GM12892 (cell line): ENCODE results near the gene GUCY2D.

Experiments
- DNase-seq: peaks from one replicate; pipeline ENCODE4 v3.0.0; 2011; ENCODE audit not compliant: insufficient read length
- FAIRE-seq: peaks from 2 replicates; lab custom pipeline; 2011; peaks lifted over from hg19 to GRCh38; lab: Jason Lieb, UNC
- POLR2A ChIP-seq: IDR thresholded peaks from 2 replicates; pipeline ENCODE4 v1.6.1; 2011; ENCODE audit warnings: low read depth, low read length, control low read depth
- POLR2AphosphoS5 ChIP-seq: IDR thresholded peaks from 2 replicates; pipeline ENCODE4 v1.6.1; 2011; ENCODE audit warnings: low read depth, low read length, control low read depth
- TAF1 ChIP-seq: IDR thresholded peaks from 2 replicates; pipeline ENCODE4 v1.6.1; 2011; ENCODE audit warnings: low read depth, mild to moderate bottlenecking, control low read depth, low read length, borderline replicate concordance

The GUCY2D gene

DNA sequence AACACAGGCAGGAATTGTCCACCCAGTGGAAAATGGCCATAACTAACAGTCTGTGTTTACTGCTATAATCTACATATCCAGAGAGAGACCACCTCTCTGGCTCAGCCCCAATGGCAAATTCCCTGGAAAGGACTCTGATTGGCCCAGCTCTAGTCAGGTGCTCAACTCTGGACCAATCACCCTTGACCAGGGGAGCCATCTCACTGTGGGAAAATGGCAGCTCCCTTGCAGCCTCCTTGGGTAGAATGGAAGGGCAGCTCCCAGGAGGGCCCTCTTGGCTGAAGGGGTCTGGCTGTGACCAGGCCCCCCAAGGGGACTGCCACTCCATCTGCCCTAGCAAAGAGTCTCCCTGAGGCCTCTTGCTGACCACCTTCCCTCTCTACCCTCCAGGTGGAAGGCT, 39.6 kb downstream of the GUCY2D start:
- no peak for TF ChIP-seq TAF1
- no peak for TF ChIP-seq POLR2AphosphoS5
- no peak for TF ChIP-seq POLR2A
- no peak for FAIRE-seq
- no peak for DNase-seq

DNA sequence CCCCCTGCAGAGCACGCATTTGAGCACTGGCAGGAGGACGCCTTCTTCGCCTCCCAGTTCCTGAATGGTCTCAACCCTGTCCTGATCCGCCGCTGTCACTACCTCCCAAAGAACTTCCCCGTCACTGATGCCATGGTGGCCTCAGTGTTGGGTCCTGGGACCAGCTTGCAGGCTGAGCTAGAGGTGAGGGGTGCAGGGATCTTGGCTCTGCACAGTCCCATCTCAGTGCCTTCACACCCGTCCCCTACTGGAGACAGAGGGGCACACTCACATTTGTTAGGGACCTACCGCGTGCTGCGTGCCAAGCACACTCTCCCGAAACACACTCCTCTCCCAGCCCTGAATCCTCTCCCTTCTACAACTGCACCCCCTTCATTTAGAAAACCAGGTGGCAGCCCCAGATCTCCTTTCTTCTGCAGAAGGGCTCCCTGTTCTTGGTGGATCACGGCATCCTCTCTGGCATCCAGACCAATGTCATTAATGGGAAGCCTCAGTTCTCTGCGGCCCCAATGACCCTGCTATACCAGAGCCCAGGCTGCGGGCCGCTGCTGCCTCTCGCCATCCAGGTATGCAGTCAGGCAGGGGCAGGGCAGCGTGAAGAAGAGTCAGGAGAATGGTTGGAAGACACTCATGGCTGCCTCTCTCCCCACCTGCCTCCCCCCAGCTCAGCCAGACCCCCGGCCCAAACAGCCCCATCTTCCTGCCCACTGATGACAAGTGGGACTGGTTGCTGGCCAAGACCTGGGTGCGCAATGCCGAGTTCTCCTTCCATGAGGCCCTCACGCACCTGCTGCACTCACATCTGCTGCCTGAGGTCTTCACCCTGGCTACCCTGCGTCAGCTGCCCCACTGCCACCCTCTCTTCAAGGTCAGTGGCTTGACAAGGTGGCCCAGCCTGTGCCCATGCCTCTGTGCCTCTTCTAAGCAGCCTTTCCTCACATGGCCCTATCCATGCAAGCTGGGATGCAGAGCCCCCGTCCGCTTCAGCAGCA, 42.7 kb downstream of the GUCY2D start:
- TF ChIP-seq TAF1: no peak
- no peak for TF ChIP-seq POLR2A
- no peak for TF ChIP-seq POLR2AphosphoS5
- no peak for DNase-seq
- FAIRE-seq: no peak

DNA sequence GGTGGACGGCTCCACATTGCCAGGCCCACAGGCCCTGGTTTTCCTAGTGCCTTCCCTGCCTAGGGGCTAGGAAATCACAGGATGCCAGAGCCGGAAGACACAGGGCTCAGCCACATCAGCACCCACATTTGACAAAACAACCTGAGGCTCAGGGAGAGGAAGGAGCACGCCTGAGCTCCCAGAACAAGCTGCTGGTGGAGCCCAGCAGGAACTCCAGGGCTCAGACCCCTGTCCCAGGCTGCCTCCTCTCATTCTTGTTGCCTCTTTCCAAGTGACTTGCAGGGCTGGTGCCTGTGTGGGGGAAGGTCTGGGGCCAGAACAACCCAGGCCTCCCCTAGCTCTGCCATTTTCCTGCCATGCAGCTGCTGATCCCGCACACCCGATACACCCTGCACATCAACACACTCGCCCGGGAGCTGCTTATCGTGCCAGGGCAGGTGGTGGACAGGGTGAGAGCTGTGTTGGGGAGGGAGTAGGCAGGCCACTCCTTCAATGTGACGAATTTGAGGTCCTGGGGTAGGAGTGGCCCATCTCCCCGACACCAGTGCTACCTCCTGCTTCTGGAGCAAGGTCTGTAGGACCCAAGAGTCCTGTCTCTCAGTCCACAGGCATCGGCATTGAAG, 44.0 kb downstream of the GUCY2D start:
- FAIRE-seq: no peak
- no peak for DNase-seq
- no peak for TF ChIP-seq POLR2A
- no peak for TF ChIP-seq POLR2AphosphoS5
- TF ChIP-seq TAF1: no peak

DNA sequence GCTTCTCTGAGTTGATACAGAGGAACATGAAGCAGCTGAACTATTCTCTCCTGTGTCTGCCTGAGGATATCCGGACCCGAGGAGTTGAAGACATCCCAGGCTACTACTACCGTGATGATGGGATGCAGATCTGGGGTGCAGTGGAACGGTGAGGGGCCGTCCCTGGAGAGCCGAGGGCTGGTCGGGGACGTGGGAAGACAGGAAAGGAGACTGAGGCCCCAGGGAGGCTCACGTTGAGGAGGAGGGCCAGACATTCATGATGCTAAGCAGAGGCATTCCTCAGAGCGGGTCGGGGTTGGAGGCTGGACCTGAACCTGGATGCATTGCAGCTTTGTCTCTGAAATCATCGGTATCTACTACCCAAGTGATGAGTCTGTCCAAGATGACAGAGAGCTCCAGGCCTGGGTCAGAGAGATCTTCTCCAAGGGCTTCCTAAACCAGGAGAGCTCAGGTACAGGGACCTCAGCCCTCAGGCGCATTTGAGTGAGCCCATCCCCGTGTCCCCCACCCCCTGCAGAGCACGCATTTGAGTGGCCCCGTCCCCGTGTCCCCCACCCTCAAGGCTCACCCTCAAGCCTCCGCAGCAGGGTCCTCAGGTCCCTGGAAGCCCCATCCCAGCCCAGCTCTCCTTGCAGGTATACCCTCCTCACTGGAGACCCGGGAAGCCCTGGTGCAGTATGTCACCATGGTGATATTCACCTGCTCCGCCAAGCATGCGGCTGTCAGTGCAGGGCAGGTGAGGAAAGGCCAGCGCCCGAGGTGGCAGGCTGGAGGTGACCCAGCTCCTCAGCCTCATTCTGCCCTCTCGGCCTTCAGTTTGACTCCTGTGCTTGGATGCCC, 44.7 kb downstream of the GUCY2D start:
- no peak for TF ChIP-seq TAF1
- TF ChIP-seq POLR2A: no peak
- no peak for TF ChIP-seq POLR2AphosphoS5
- DNase-seq (no peak), FAIRE-seq (no peak)

DNA sequence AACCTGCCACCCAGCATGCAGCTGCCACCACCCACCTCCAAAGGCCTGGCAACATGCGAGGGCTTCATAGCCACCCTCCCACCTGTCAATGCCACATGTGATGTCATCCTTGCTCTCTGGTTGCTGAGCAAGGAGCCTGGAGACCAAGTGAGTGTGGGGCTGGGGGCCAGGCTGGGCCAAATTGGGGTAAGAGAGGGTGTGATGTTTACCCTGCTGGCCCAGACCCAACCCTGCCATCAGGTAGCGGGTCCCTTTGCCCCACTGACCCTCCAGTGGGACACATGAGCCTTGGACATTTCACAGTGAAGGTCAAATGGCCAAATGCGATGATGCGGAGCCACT, 45.3 kb downstream of the GUCY2D start:
- DNase-seq: no peak
- no peak for FAIRE-seq
- no peak for TF ChIP-seq POLR2A
- no peak for TF ChIP-seq POLR2AphosphoS5
- no peak for TF ChIP-seq TAF1

DNA sequence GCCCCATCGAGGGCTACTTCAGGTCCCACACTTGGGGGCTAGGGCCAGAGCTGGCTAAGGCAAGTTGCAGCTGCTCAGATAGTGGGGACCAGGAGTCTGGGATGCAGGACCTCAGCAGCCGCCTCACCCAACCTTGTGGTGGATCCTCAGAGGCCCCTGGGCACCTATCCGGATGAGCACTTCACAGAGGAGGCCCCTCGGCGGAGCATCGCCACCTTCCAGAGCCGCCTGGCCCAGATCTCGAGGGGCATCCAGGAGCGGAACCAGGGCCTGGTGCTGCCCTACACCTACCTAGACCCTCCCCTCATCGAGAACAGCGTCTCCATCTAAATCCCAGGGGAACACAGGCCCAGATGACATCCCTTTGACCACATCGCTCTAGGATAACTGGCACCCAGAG, 45.8 kb downstream of the GUCY2D start:
- no peak for DNase-seq
- FAIRE-seq: no peak
- TF ChIP-seq POLR2AphosphoS5 (no peak), POLR2A (no peak), TAF1 (no peak)

DNA sequence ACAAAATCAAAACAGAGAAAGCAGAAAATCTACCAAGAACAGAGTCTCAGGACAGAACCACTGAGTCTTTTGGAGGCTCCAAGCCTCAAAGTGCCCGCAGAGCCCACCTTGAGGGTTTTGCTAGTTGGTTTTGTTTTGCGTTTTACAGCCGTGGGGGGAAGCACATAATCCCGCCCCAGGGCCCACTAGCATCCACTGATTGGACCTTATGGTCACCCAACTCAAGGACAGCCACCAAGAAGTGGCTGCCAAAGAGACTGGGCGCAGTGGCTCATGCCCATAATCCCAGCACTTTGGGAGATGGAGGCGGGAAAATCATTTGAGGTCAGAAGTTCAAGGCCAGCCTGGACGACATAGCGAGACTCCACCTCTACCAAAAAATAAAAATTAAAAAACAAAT, 46.3 kb downstream of the GUCY2D start:
- no peak for TF ChIP-seq TAF1
- TF ChIP-seq POLR2AphosphoS5: no peak
- no peak for TF ChIP-seq POLR2A
- no peak for DNase-seq
- FAIRE-seq: no peak

DNA sequence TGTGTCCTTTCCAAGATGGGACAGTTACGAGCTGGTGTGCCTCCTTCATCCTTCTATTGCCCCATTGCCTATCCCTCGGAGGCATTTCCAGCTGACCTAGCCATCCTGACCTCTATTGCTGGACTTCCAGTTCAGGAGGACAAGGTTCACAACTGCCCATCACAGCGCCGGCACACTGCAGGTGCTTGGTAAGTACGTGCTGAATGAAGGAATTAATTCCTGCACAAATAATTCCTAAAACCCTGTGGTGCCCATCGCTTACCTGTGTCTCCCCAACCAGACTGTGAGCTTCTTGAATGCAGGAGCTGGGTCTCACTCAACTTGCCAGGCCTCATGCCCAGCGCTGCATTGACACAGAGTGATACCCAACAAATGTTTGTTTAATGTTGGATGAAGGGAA, 49.4 kb downstream of the GUCY2D start:
- TF ChIP-seq POLR2A: no peak
- TF ChIP-seq POLR2AphosphoS5: no peak
- no peak for TF ChIP-seq TAF1
- no peak for FAIRE-seq
- DNase-seq: no peak

DNA sequence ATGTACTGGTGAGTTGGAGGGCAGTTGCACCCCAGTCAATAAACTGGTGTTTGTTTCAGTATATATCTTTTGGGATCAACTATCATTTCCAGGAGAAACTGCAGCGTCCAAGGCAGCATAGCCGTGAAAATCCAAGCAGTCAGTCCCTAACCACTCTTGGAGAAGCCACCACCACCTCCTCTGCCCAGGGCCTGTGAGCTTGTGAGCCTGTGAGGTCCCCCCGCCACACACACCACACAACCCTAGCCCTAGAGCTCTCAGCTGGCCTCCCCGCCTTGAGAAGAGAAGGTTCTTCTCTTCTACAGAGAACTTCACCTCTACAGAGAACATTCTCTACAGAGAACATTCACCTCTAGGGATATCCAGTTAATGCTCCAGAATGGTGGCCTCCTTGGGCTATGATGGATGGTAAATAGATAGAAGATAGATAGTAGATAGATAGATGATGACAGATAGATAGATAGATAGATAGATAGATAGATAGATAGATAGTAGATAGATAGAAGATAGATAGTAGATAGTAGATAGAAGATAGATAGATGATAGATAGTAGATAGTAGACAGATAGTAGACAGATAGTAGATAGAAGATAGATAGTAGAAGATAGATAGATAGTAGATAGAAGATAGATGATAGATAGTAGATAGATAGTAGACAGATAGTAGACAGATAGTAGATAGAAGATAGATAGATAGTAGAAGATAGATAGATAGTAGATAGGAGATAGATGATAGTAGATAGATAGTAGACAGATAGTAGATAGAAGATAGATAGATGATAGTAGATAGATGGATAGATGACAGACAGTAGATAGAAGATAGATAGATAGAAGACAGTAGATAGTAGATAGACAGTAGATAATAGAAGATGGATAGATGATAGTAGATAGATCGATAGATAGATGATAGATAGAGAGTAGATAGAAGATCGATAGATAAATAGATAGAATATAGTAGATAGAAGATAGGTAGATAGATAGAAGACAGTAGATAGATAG, 50.1 kb downstream of the GUCY2D start:
- FAIRE-seq: no peak
- TF ChIP-seq POLR2AphosphoS5 (no peak), TAF1 (no peak), POLR2A (no peak)
- DNase-seq: no peak

DNA sequence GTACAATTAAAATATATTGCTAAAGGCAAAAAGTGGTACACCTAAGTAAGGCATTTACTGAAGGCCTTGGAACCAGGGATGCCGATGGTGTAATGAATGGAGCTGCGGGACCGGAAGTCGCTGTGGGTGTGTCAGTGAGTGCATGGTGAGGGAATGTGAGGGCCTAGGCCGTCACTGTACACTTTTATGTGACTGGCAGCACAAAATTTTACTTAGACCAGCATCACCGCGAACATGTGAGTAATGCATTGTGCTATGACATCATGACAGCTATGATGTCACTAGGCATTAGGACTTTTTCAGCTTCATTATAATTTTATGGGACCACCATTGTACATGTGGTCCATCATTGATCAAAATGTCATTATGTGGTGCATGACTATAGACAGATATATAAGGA, 51.2 kb downstream of the GUCY2D start:
- DNase-seq (no peak), FAIRE-seq (no peak)
- TF ChIP-seq POLR2A: no peak
- no peak for TF ChIP-seq TAF1
- no peak for TF ChIP-seq POLR2AphosphoS5
